Activated naive CD4-positive, alpha-beta T cell (primary cell): ENCODE measurements around the gene ELL2.

Experiments used
- DNase-seq, 4 experiments: peaks; one replicate each; lab custom pipeline; 2025; lab: John Stamatoyannopoulos, UW

ELL2 gene

GRCh38 chr5:95961617-95962474 is at the start of gene ELL2:
Gene ELL2, minus strand, starts transcription at chr5:95961851. Its CDS starts 130 bp downstream, at chr5:95961721.
- DNase-seq = peak; percentile 75 to 89 (median 82)

GRCh38 chr5:96008987-96009647 is 47.5 kb upstream of the ELL2 start:
- DNase-seq = no peak

DNA sequence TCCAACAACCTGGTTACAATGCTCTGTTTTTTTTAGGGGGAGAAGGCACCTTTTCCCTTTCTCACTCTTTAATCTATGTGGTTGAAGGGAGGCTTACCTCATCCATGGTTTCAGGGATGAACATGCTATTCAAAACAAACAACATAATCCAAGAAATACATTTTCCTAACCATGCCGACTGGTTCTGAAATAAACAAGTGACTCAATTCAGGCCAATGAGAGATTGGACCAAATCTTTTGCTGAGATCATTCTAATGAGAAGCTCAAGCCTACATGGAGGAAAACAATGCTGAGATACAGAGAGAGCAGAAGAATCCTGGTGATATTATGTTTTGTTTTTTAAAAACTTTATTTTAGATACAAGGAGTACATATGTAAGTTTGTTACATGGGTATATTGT is 46.8 kb upstream of the ELL2 start:
- no peak for DNase-seq

- DNase-seq = no peak
Measured at GRCh38 chr5:96007051-96007450, 45.4 kb upstream of the ELL2 start.

DNA sequence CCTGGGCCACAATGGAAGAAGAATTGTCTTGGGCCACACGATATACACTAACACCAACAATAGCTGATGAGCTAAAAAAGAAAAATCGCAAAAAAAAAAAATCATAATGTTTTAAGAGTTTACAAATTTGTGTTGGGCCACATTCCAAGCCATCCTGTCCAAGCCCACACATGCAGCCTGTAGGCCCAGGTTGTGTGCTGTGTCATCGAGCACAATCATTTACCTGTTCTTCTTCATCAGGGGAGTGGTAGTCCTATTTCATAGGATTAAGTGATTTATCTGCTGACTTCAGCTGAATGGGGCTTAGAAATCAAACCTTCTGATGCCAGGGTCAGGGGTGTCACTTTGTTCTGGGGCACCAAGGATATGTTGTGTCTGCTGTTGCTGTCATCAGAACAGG is 44.6 kb upstream of the ELL2 start:
- no peak for DNase-seq

GRCh38 chr5:96004754-96005153 is 43.1 kb upstream of the ELL2 start:
- DNase-seq = no peak

GRCh38 chr5:96004087-96004486 is 42.4 kb upstream of the ELL2 start:
- DNase-seq = no peak

DNA sequence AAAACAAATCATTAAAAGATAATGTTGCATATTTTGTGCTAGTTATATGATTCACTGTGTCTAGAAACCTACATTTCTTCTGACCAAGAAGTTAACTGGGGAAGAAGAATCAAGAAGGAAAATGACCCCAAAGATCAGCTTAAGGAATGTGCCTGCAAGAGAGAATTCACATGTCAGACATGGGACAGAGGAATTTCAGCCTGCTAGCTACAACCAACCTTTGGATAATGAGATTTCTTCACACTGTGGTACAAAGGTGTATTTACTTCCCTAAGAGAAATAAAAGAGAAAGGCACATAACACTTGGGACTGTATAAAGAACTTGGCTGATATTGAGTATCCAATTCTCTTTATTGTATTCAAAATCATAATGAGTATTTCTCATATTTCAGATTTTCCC is 39.6 kb upstream of the ELL2 start:
- no peak for DNase-seq

DNA sequence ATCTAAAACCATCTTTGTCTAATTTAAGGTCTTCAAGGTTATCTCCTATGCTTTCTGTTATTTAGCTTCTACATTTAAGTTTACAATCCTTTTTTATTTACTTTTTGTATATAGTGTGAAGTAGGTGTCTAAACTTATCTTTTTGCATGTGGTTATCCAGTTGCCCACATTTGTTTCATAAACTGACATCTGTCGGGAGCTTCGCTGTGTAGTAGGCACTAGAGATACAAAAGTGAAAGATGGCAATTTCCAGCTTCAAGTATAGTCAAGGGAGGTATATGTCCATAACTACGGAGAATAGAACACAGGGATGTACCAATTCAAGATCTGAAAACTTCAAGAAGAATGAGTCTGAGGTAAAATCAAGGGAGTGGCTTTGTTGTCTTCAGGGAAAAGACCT is 38.7 kb upstream of the ELL2 start:
- DNase-seq = no peak

DNA sequence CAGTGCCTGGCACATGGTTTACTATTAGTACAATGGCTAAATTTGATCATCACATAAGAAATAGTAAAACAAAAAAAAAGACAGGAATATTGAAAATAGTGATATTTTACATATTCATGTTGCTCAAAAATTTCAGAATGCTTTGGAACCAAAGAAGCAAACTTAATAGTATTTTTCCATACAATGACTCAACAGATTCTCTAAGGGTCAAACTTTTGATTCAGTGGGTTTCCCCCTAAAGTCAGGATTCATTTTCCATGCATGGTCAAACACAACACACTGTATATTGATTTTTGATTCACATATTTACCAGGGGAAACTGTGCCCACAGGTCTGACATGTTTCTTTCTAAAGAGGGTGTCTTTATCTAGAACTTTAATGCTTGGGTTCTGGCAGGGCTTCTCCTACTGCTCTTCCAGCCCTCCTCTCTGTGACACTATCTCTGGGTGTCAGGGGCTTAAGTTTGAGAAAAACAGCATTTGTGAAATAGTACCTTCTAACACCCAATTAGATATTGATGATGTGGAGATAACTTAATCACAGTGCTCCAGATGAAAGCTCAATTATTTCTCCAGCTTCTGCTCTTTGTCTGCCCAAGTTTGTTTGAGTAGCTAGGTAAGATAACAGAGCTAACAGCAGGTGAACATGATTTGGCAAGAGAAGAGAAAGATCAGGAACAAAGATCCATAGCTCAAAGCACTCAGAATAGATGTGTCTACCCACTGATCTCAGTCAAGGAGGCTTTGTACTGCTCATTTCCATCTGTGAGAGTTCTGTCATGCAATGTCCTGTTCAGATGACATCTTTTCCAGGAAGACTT is 35.5 kb upstream of the ELL2 start:
- no peak for DNase-seq

- DNase-seq = no peak
Measured at GRCh38 chr5:95995962-95996489, 34.4 kb upstream of the ELL2 start.

DNA sequence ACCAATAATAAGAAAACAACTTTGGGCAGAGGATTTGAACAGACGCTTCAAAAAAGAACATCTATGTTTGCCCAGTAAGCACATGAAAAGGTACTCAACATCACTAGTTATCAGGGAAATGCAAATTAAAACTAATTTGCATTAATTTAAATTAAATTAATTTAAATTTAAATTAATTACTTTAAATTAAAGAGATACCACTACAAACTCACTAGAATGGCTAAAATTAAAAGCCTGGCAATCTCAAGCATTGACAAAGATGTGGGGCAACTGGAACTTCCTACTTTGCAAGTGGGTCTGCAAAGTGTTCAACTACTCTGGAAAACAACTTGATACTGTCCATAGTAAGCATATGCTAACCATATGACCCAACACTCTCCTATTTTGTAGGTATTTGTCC is 32.1 kb upstream of the ELL2 start:
- DNase-seq = no peak

GRCh38 chr5:95993266-95993665 is 31.6 kb upstream of the ELL2 start:
- no peak for DNase-seq

DNA sequence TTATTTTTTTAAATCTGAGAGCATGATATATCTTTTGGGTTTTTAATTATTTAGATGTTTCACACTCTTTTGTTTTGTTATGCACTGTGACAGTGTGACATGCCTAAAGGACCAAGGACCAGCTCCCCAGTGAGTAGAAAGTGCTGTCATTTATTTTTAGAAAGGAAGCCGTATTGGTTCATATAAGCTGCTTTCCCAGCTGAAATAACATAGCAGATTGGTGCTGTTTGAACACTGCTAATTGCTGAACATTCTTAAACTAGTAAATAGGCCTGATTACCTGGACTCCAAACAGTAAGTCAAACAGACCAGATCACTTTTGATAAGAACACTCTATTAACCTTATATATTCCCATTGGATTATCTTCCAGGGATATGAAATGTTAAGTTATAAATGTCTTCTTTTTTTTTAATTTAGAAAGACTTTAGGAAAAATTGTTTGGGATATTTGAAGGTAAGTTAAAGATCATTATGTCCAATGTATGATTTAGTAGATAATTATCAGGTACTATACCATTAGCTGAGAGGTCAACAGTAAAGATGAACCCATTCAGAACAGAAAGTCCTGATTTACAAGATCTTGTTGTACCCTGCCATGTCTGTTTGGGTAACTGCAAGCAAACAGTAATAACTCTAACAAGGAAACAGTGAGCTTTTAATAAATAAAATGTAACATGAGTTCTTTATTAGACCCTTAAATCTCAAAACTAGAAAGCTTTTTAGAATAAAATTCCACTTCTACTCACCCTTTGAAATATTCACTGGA is 27.8 kb upstream of the ELL2 start:
- DNase-seq = no peak

GRCh38 chr5:95988877-95989276 is 27.2 kb upstream of the ELL2 start:
- no peak for DNase-seq

GRCh38 chr5:95988094-95988493 is 26.4 kb upstream of the ELL2 start:
- no peak for DNase-seq

DNA sequence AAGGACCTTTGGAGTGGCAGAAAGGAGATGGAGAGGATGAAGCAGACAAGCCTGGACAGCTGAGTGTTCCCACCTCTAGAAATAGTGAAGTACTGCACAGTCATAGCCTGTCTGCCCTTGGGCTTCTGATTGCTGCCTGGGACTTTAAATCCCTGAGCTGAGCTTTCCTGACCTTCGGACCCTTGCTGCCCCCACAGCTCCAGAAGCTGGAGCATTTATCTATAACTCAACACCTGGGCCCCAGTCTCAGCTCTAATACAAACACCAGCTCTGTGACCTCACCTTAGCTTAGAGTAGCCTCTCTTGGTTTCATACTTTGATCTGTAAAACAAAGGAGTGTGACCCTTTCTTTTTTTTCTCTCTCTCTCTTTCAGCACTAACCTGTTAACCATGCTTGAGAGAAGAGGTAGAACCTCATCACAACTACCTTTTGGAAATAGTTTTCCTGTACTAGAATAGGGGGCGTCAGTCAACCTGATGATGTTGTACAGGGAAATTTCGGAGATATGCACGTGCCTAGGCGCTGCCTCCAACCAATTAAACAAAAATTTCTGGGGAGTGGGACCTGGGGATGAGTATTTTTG is 25.4 kb upstream of the ELL2 start:
- no peak for DNase-seq

DNA sequence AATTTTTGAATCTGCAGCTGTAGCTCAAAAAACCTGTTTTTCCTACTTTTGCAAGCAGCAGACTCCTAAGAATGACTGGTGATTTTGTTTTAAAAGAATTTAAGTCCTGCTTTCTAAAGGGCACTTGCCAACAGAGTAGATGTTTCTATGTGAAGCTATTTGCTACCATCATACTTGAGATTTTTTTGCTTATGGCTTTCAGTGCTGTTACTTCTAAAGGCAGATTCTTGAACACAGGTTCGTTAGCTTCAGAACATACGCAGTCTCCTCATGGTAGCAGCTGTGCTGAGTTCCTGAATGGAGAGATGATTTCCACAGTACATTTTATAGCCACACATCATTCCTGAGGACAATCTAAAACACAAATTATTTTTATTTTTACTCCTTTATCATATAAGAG is 24.4 kb upstream of the ELL2 start:
- DNase-seq = no peak

- DNase-seq = no peak
Measured at GRCh38 chr5:95985249-95985648, 23.6 kb upstream of the ELL2 start.

DNA sequence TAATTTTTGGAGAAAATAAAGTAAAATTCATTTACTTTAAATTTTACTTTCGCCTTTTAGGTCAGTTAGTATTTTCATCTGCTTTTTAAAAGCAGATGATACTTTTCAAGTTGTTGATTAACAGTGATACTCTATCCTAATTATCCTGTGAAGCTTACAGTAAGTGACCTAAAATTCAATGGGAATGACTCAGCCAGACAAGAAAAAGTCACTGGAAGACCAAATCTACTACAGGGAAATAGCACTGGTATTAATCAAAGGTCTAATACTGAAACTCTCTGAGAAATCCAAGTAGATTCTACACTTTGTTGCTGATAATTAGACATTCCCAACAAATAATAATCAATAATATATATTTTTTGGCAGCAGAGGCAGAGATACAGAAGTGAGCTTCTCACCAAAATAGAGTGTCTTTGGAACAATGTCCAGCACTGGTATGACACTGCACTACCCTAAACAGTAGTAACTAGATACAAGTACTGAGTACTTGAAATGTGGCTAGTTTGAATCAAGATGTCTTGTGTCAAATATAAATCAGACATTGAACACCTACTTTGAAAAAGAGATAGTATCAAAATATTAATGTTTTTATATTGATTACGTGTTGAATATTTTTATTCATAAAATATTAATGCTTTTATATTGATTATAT is 22.8 kb upstream of the ELL2 start:
- DNase-seq = no peak

- no peak for DNase-seq
Measured at GRCh38 chr5:95983509-95983908, 21.9 kb upstream of the ELL2 start.
